Measurements from ENCODE around the gene TLX3.

GRCh38 chr5:171351536-171352073 is 42.6 kb downstream of the TLX3 start:
- TF ChIP-seq POLR2A (IDR thresholded peaks at IDR 0.05) (no peak), CTCF (IDR thresholded peaks at IDR 0.05) (no peak)

Measured in lower leg skin (tissue), 3 donors.